Caco-2 (cell line): Measurements from ENCODE around the gene ARHGEF12. TPM values are rescaled to one million over a fixed set of nuclear protein-coding genes. Genes with fewer than 3 reads are reported as not detected.

ENCODE experiments used
- BruUV-seq: library from RNA; stranded (reverse); fragments of 400-500 nt; replicated peaks from 2 replicates; lab custom pipeline; 2021; lab: Mats Ljungman, UMichigan
- CTCF ChIA-PET: fragments of 300-600 bp; sonication (Branson Sonifier 250); formaldehyde crosslinking; loops from one replicate; lab custom pipeline; 2022; ENCODE audit warnings: antibody characterized with exemption; lab: Charles Lee
- POLR2A ChIA-PET: fragments of 300-600 bp; sonication (Branson Sonifier 250); formaldehyde crosslinking; loops from one replicate; lab custom pipeline; 2022; ENCODE audit warnings: antibody characterized with exemption; lab: Charles Lee
- DNase-seq, 2 experiments: peaks; one replicate each; pipeline versions ENCODE4 v3.0.0 to v3.0.0-alpha.2; 2020 to 2022
- H3K27me3 ChIP-seq: replicated peaks from 2 replicates; pipeline ENCODE4 v1.6.0; 2011; ENCODE audit warnings: low read length; ENCODE audit not compliant: control insufficient read depth, insufficient read depth
- H3K36me3 ChIP-seq: 2 replicates; pipeline ENCODE4 v1.5.1; 2011; ENCODE audit warnings: low read length; ENCODE audit not compliant: control insufficient read depth, insufficient read depth
- H3K4me1 ChIP-seq: fragments of 250-450 bp; sonication (Bioruptor Pico); 2 replicates; pipeline ENCODE4 v1.5.1; 2020; ENCODE audit warnings: mild to moderate bottlenecking
- H3K4me3 ChIP-seq: 2 replicates; pipeline ENCODE4 v1.5.1; 2011; ENCODE audit warnings: low read depth, mild to moderate bottlenecking, control low read depth, low read length
- H3K9me3 ChIP-seq: fragments of 250-450 bp; sonication (Bioruptor Pico); 2 replicates; pipeline ENCODE4 v1.5.1; 2020; ENCODE audit warnings: mild to moderate bottlenecking, moderate library complexity
- H3K27ac Mint-ChIP-seq: one replicate; pipeline ENCODE4 v1.8.0; 2022; ENCODE audit warnings: mixed read lengths; ENCODE audit not compliant: unreplicated experiment
- H3K27me3 Mint-ChIP-seq: one replicate; pipeline ENCODE4 v1.8.0; 2022; ENCODE audit warnings: mixed read lengths; ENCODE audit not compliant: insufficient read depth, unreplicated experiment
- H3K36me3 Mint-ChIP-seq: one replicate; pipeline ENCODE4 v1.8.0; 2022; ENCODE audit warnings: mild to moderate bottlenecking, mixed read lengths; ENCODE audit not compliant: insufficient read depth, unreplicated experiment
- H3K4me1 Mint-ChIP-seq: one replicate; pipeline ENCODE4 v1.8.0; 2022; ENCODE audit warnings: low read depth, mixed read lengths; ENCODE audit not compliant: unreplicated experiment
- H3K4me3 Mint-ChIP-seq: one replicate; pipeline ENCODE4 v1.8.0; 2022; ENCODE audit warnings: mild to moderate bottlenecking, moderate library complexity, mixed read lengths; ENCODE audit not compliant: unreplicated experiment
- H3K9me3 Mint-ChIP-seq: one replicate; pipeline ENCODE4 v1.8.0; 2022; ENCODE audit warnings: mixed read lengths; ENCODE audit not compliant: unreplicated experiment
- intact Hi-C: fragments of 100-400 bp; cut with micrococcal nuclease; formaldehyde crosslinking; loops from one replicate; pipeline ENCODE4 v1.10.0; 2022; ENCODE audit not compliant: unreplicated experiment
- total RNA-seq: library from RNA; stranded (reverse); gene quantifications from 2 replicates; pipeline ENCODE4 v1.2.3, GENCODE V29; 2022
- TF ChIP-seq, protein P1 (sequence below), 2 experiments: fragments of 200-600 bp in 1 of 2; IDR thresholded peaks; 1 replicate in 1 of 2; 2 replicates in 1 of 2; pipeline versions ENCODE4 v1.5.1 to v1.8.0; 2011 to 2022; ENCODE audit warnings: antibody characterized with exemption in 1 of 2, control low read depth in 1 of 2, inconsistent platforms in 1 of 2, low read depth in 1 of 2, low read length in 1 of 2, mild to moderate bottlenecking in 1 of 2, moderate library complexity in 1 of 2; ENCODE audit not compliant: insufficient read depth in 1 of 2, severe bottlenecking in 1 of 2, unreplicated experiment in 1 of 2

Gene ARHGEF12
- total RNA-seq, 1 experiment from 2014 or later, result 89.3 TPM

DNA sequence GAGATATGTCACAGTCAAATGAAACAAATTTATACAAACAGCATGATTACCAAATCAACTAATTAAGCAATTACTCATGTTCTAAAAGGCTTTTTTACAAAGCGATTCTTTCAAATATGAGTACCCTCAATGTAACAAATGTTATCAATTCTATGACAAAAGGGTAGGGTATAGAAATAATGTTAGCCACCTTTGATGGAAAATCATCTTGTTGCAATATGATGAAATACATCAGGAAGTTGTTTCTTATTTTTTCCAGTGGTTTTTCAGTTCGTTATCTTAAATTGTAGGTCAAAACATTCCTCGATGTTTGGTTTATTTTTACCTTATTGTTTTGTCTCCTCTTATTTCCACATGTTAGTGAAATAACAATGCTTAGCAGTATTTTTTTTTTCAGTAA is 6.5 kb downstream of the ARHGEF12 start:
- intact Hi-C loops, result no loop called here
- no TSS peak for BruUV-seq
- Mint-ChIP-seq H3K27me3 (no peaks in the 10 kb centered on the region), H3K4me3 (no peak overlapping the region), H3K27ac (no peak overlapping the region), H3K4me1 (peaks cover 52% of the 10 kb centered on the region), H3K9me3 (no peaks in the 10 kb centered on the region), H3K36me3 (peaks cover 4% of the 10 kb centered on the region)
- H3K9me3 ChIP-seq, result no peaks in the 10 kb centered on the region; the same call in 1 of the 2 replicates
- H3K4me1 ChIP-seq, result peaks cover 27% of the 10 kb centered on the region
- ChIA-PET CTCF (no interaction called here), POLR2A (no interaction called here)
- H3K4me3 ChIP-seq, result no peak overlapping the region
- no peaks in the 10 kb centered on the region for H3K36me3 ChIP-seq
- no peak for DNase-seq
- no peaks in the 10 kb centered on the region for H3K27me3 ChIP-seq
- TF ChIP-seq, protein P1, sequence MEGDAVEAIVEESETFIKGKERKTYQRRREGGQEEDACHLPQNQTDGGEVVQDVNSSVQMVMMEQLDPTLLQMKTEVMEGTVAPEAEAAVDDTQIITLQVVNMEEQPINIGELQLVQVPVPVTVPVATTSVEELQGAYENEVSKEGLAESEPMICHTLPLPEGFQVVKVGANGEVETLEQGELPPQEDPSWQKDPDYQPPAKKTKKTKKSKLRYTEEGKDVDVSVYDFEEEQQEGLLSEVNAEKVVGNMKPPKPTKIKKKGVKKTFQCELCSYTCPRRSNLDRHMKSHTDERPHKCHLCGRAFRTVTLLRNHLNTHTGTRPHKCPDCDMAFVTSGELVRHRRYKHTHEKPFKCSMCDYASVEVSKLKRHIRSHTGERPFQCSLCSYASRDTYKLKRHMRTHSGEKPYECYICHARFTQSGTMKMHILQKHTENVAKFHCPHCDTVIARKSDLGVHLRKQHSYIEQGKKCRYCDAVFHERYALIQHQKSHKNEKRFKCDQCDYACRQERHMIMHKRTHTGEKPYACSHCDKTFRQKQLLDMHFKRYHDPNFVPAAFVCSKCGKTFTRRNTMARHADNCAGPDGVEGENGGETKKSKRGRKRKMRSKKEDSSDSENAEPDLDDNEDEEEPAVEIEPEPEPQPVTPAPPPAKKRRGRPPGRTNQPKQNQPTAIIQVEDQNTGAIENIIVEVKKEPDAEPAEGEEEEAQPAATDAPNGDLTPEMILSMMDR (IDR thresholded peaks at IDR 0.05; ENCODE audit: insufficient read depth in 1 of 2, low read depth in 1 of 2, low read length in 1 of 2, severe bottlenecking in 1 of 2, unreplicated experiment in 1 of 2), result no peak

DNA sequence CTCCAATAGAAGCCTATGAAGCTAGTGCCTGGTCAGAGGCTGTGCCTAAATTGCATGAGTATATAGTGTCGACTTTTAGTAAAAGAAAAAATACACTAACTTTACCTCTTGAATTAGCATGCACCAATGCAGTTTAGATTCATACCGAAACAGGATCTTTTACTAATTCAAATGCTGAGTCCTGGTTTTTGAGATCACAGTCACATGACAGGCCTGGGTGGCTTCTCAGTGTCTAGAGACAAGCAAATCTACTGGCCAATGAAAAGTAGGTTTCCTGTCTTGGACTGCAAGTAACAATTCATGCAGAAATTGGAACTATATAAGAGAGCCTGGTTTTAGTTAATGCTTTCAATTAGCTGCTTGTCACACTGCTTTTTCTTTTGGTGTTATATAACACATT is 7.2 kb downstream of the ARHGEF12 start:
- no TSS peak for BruUV-seq
- Mint-ChIP-seq H3K36me3 (peaks cover 4% of the 10 kb centered on the region), H3K27ac (no peak overlapping the region), H3K9me3 (no peaks in the 10 kb centered on the region), H3K27me3 (no peaks in the 10 kb centered on the region), H3K4me3 (no peak overlapping the region), H3K4me1 (peaks cover 51% of the 10 kb centered on the region)
- TF ChIP-seq, protein P1 (IDR thresholded peaks at IDR 0.05; ENCODE audit: insufficient read depth in 1 of 2, low read depth in 1 of 2, low read length in 1 of 2, severe bottlenecking in 1 of 2, unreplicated experiment in 1 of 2), result no peak
- DNase-seq, result no peak
- Histone ChIP-seq H3K4me3 (no peak overlapping the region), H3K9me3 (no peaks in the 10 kb centered on the region; the same call in 1 of the 2 replicates), H3K36me3 (no peaks in the 10 kb centered on the region), H3K4me1 (peaks cover 27% of the 10 kb centered on the region), H3K27me3 (no peaks in the 10 kb centered on the region)
- intact Hi-C loops, result no loop called here
- CTCF ChIA-PET, result interaction anchor here (0.7 kb wide), 1 partner anchor 17 kb away, joined by 3 read pairs; no protein-coding TSS in a partner anchor
- POLR2A ChIA-PET, result no interaction called here

- BruUV-seq, result no TSS peak
- Mint-ChIP-seq H3K36me3 (peaks cover 4% of the 10 kb centered on the region), H3K27ac (no peak overlapping the region), H3K4me1 (peaks cover 52% of the 10 kb centered on the region), H3K4me3 (no peak overlapping the region), H3K9me3 (no peaks in the 10 kb centered on the region), H3K27me3 (no peaks in the 10 kb centered on the region)
- intact Hi-C loops, result no loop called here
- no peaks in the 10 kb centered on the region for H3K36me3 ChIP-seq
- TF ChIP-seq, protein P1 (IDR thresholded peaks at IDR 0.05; ENCODE audit: insufficient read depth in 1 of 2, low read depth in 1 of 2, low read length in 1 of 2, severe bottlenecking in 1 of 2, unreplicated experiment in 1 of 2), result no peak
- H3K27me3 ChIP-seq, result no peaks in the 10 kb centered on the region
- no peaks in the 10 kb centered on the region; the same call in 1 of the 2 replicates for H3K9me3 ChIP-seq
- DNase-seq, result no peak
- ChIA-PET CTCF (interaction anchor here (0.7 kb wide), 1 partner anchor 18 kb away, joined by 3 read pairs; no protein-coding TSS in a partner anchor), POLR2A (no interaction called here)
- peaks cover 28% of the 10 kb centered on the region for H3K4me1 ChIP-seq
- no peak overlapping the region for H3K4me3 ChIP-seq
These were observed 8.2 kb downstream of the ARHGEF12 start for GRCh38 chr11:120344302-120345004.
